Endothelial cell (in vitro differentiated cells): ENCODE data around the gene UACA. TPM values are rescaled to one million over a fixed set of nuclear protein-coding genes. Genes with fewer than 3 reads are reported as not detected.

Experiments used
- DNase-seq: peaks from one replicate; pipeline ENCODE4 v3.0.0; 2021; ENCODE audit warnings: low spot score
- H3K27ac Mint-ChIP-seq: one replicate; pipeline ENCODE4 v1.8.0; 2021; ENCODE audit warnings: mixed read lengths, inconsistent platforms; ENCODE audit not compliant: unreplicated experiment
- H3K27me3 Mint-ChIP-seq: one replicate; pipeline ENCODE4 v1.8.0; 2021; ENCODE audit warnings: mild to moderate bottlenecking, moderate library complexity, mixed read lengths, inconsistent platforms; ENCODE audit not compliant: unreplicated experiment
- H3K36me3 Mint-ChIP-seq: one replicate; pipeline ENCODE4 v1.8.0; 2021; ENCODE audit warnings: mild to moderate bottlenecking, low read depth, mixed read lengths, inconsistent platforms; ENCODE audit not compliant: unreplicated experiment
- H3K4me1 Mint-ChIP-seq: one replicate; pipeline ENCODE4 v1.8.0; 2021; ENCODE audit warnings: mild to moderate bottlenecking, mixed read lengths, inconsistent platforms; ENCODE audit not compliant: unreplicated experiment
- H3K4me3 Mint-ChIP-seq: one replicate; pipeline ENCODE4 v1.8.0; 2021; ENCODE audit warnings: mild to moderate bottlenecking, mixed read lengths, inconsistent platforms; ENCODE audit not compliant: unreplicated experiment
- H3K9me3 Mint-ChIP-seq: one replicate; pipeline ENCODE4 v1.8.0; 2021; ENCODE audit warnings: mixed read lengths, inconsistent platforms; ENCODE audit not compliant: unreplicated experiment
- CTCF ChIP-seq: fragments of 200-600 bp; sonication (generic); IDR thresholded peaks from one replicate; pipeline ENCODE4 v1.5.0; 2021; ENCODE audit warnings: antibody characterized with exemption; ENCODE audit not compliant: unreplicated experiment
- total RNA-seq: library from RNA; stranded (reverse); fragmentation: NEBNext Ultra II Directional; extraction: Animal tissue kit (Norgen Biotek cat#: 25700); gene quantifications from one replicate; pipeline ENCODE4 v1.2.1, GENCODE V29; 2021; ENCODE audit not compliant: unreplicated experiment

Gene UACA
- total RNA-seq, 1 donor from 2014 or later: 34.2 TPM

GRCh38 chr15:70781236-70781635, 17.9 kb upstream of the UACA start:
- H3K4me3 Mint-ChIP-seq: no peak overlapping the region
- H3K4me1 Mint-ChIP-seq: no peaks in the 10 kb centered on the region
- H3K27me3 Mint-ChIP-seq: no peaks in the 10 kb centered on the region
- no peaks in the 10 kb centered on the region for H3K36me3 Mint-ChIP-seq
- H3K9me3 Mint-ChIP-seq: no peaks in the 10 kb centered on the region
- no peak overlapping the region for H3K27ac Mint-ChIP-seq
- no peak for TF ChIP-seq CTCF
- no peak for DNase-seq

DNA sequence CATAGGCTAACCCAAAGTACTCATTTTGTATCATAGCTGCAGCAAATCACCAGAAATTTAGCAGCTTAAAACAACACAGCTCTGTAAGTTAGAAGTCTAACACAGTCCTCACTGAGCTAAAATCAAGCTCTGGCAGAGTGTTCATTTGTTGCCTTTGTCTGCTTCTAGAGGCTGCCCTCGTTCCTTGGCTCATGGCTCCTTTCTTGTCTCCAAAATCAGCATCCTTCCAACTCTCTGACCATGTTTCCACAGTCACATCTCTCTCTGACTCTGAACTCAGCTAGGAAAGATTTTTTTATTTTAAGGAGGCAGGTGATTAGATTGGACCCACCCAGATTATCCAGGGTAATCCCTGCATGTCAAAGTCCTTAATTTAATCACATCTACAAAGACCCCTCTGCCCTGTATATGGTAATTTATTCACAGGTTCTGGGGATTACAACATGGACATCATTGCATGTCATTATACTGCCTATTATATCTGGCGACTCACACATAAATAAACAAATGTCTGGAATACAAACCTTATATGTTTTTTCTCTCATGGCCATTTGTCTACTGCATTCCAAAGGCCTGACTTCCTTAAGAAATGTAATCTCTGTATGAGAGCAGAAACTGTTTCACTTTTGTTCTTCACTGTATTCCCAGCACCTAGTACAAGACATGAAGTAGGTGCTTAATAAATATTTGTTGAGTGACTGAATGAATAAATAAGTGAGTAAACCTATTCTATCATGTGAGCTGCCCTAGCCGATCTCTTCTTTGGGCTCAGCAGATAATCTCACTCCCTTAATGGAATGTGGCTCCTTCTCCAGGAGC, 15.1 kb upstream of the UACA start:
- no peak overlapping the region for H3K4me3 Mint-ChIP-seq
- TF ChIP-seq CTCF: no peak
- H3K9me3 Mint-ChIP-seq: no peaks in the 10 kb centered on the region
- H3K27ac Mint-ChIP-seq: no peak overlapping the region
- H3K36me3 Mint-ChIP-seq: no peaks in the 10 kb centered on the region
- no peaks in the 10 kb centered on the region for H3K4me1 Mint-ChIP-seq
- no peaks in the 10 kb centered on the region for H3K27me3 Mint-ChIP-seq
- DNase-seq: no peak

GRCh38 chr15:70777170-70777926, 14.0 kb upstream of the UACA start:
- Mint-ChIP-seq H3K4me3 (no peak overlapping the region), H3K4me1 (peaks cover 7% of the 10 kb centered on the region), H3K9me3 (no peaks in the 10 kb centered on the region), H3K36me3 (no peaks in the 10 kb centered on the region), H3K27me3 (no peaks in the 10 kb centered on the region), H3K27ac (no peak overlapping the region)
- TF ChIP-seq CTCF: no peak
- no peak for DNase-seq

DNA sequence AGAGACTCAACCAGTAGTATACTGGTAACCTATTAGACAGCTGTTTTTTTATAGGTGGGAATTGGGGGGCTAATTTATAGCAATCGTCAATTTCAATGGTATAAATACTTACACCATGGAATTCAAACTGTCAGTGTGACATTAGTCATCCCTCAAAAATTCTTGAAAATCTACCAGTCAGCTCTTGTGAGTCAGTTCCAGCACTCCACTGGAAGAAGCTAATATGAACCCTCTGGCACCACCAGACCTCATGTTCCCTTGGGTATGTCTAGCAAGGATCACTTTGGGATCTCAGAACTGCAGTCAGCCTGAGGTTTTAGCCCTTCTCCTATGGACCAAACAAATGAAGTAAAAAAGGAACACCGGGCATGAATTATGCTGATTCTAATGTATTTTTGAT, 11.8 kb upstream of the UACA start:
- Mint-ChIP-seq H3K4me3 (no peak overlapping the region), H3K27ac (no peak overlapping the region), H3K27me3 (no peaks in the 10 kb centered on the region), H3K36me3 (no peaks in the 10 kb centered on the region), H3K4me1 (peaks cover 24% of the 10 kb centered on the region), H3K9me3 (no peaks in the 10 kb centered on the region)
- no peak for TF ChIP-seq CTCF
- no peak for DNase-seq

DNA sequence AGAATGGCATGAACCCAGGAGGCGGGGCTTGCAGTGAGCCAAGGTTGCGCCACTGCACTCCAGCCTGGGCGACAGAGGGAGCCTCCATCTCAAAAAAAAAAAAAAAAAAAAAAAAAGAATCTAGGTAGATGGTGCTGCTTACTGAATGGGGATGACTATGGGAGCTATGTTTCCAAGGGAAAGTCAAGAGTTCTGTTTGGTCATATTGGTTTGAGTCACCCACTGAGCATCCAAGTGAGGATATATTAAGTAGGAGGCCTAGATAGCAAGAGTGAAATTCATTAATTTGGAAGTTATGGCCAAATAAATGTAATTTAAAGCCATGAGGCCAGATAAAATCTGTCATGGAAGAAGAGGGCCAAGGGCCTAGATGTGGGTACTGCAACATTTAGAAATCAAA, 9.0 kb upstream of the UACA start:
- Mint-ChIP-seq H3K4me3 (no peak overlapping the region), H3K4me1 (peaks cover 24% of the 10 kb centered on the region), H3K9me3 (no peaks in the 10 kb centered on the region), H3K27ac (no peak overlapping the region), H3K36me3 (no peaks in the 10 kb centered on the region), H3K27me3 (no peaks in the 10 kb centered on the region)
- no peak for TF ChIP-seq CTCF
- DNase-seq: no peak
